Osteoblast (primary cell): Measurements from ENCODE around the gene ERICH6B. TPM values are rescaled to one million over a fixed set of nuclear protein-coding genes. Genes with fewer than 3 reads are reported as not detected.

Source experiments
- DNase-seq: peaks from one replicate; pipeline ENCODE4 v3.0.0; 2011; ENCODE audit warnings: low spot score, mixed read lengths; ENCODE audit not compliant: insufficient read length; ENCODE audit errors: missing footprints
- H2AFZ ChIP-seq: 2 replicates; pipeline ENCODE4 v1.6.0; 2011; ENCODE audit warnings: mild to moderate bottlenecking, low read length
- H3K27ac ChIP-seq: 2 replicates; pipeline ENCODE4 v1.5.1; 2011; ENCODE audit warnings: mild to moderate bottlenecking, low read depth, low read length, moderate library complexity
- H3K27me3 ChIP-seq: 2 replicates; pipeline ENCODE4 v1.6.0; 2012; ENCODE audit warnings: mild to moderate bottlenecking, control low read depth, inconsistent platforms, low read length, moderate library complexity; ENCODE audit not compliant: insufficient read depth
- H3K36me3 ChIP-seq: 2 replicates; pipeline ENCODE4 v1.5.1; 2011; ENCODE audit warnings: mild to moderate bottlenecking, low read length, control low read depth, moderate library complexity; ENCODE audit not compliant: insufficient read depth
- H3K4me1 ChIP-seq: 2 replicates; pipeline ENCODE4 v1.5.1; 2011; ENCODE audit warnings: mild to moderate bottlenecking, low read length, control low read depth, moderate library complexity; ENCODE audit not compliant: insufficient read depth
- H3K4me2 ChIP-seq: 2 replicates; pipeline ENCODE4 v1.6.0; 2011; ENCODE audit warnings: mild to moderate bottlenecking, low read length; ENCODE audit not compliant: insufficient read depth
- H3K4me3 ChIP-seq: fragments of 200-600 bp; sonication (generic); 3 replicates; pipeline ENCODE4 v1.5.1; 2012; ENCODE audit warnings: mild to moderate bottlenecking, low read length, inconsistent platforms; ENCODE audit not compliant: insufficient read depth
- H3K79me2 ChIP-seq: 2 replicates; pipeline ENCODE4 v1.6.0; 2012; ENCODE audit warnings: mild to moderate bottlenecking, low read length, control low read depth, inconsistent platforms; ENCODE audit not compliant: insufficient read depth
- H3K9me3 ChIP-seq: 2 replicates; pipeline ENCODE4 v1.5.1; 2011; ENCODE audit warnings: low read depth, low read length, control low read depth
- H4K20me1 ChIP-seq: 2 replicates; pipeline ENCODE4 v1.6.0; 2012; ENCODE audit warnings: mild to moderate bottlenecking, low read length, control low read depth; ENCODE audit not compliant: insufficient read depth
- small RNA-seq: library from RNA; depleted of rRNA; stranded (forward); fragments of <200 nt; gene quantifications from one replicate; pipeline ENCODE3, GENCODE V24; 2012
- total RNA-seq: library from RNA; depleted of rRNA; stranded (reverse); fragments of >200 nt; gene quantifications from 2 replicates; pipeline ENCODE4 v1.2.3, GENCODE V29; 2012
- TF ChIP-seq, protein P1 (sequence below): IDR thresholded peaks from 2 replicates; pipeline ENCODE4 v1.5.1; 2011; ENCODE audit warnings: mild to moderate bottlenecking, low read depth, low read length, moderate library complexity; ENCODE audit errors: extremely low read depth

Gene ERICH6B
- total RNA-seq, 1 donor: not detected

DNA sequence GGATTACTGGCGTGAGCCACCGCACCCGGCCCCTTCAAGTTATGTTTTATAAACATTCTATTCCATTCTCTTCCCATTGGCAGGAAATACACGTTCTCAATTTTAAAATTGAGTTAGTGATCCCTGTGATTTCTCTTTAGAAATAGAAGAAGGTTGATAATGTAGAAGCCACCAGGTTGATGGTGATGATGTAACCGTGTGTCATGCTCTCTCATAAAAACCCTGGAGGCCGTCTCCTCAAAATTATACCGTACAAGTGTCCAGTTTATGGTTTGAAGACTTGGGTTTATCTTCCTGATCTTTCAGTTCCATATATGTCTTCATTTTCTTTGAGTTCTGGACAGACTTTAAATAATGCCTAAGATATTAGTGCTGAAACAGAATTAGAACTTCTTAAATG is 118.6 kb downstream of the ERICH6B start:
- Histone ChIP-seq H3K9me3 (no peaks in the 10 kb centered on the region), H3K79me2 (peaks cover 9% of the 10 kb centered on the region), H3K27me3 (no peaks in the 10 kb centered on the region), H3K36me3 (peaks cover 40% of the 10 kb centered on the region), H3K4me3 (no peak overlapping the region), H3K27ac (no peak overlapping the region), H2AFZ (no peak overlapping the region), H3K4me1 (peaks cover 27% of the 10 kb centered on the region), H4K20me1 (peaks cover 11% of the 10 kb centered on the region), H3K4me2 (no peak overlapping the region)
- TF ChIP-seq, protein P1, sequence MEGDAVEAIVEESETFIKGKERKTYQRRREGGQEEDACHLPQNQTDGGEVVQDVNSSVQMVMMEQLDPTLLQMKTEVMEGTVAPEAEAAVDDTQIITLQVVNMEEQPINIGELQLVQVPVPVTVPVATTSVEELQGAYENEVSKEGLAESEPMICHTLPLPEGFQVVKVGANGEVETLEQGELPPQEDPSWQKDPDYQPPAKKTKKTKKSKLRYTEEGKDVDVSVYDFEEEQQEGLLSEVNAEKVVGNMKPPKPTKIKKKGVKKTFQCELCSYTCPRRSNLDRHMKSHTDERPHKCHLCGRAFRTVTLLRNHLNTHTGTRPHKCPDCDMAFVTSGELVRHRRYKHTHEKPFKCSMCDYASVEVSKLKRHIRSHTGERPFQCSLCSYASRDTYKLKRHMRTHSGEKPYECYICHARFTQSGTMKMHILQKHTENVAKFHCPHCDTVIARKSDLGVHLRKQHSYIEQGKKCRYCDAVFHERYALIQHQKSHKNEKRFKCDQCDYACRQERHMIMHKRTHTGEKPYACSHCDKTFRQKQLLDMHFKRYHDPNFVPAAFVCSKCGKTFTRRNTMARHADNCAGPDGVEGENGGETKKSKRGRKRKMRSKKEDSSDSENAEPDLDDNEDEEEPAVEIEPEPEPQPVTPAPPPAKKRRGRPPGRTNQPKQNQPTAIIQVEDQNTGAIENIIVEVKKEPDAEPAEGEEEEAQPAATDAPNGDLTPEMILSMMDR: no peak
- no peak for DNase-seq

DNA sequence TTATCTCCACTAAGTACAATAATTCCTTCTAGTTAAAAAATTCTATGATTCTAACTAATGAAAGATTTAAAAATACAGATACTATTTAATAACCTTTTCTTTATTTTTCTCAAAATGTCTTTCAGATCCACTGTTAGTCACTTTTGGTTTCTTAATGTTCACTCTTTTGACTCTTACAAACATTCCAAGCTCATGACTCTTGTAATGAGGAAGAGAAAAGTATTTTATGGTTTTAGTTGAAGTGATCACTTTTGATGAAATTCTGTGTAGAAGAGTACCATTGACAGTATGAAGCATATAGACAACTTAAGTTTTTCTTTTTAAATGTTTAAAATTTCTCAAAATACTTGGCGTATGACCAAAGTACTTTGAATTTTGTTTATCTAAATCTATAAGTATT is 123.0 kb downstream of the ERICH6B start:
- H3K27me3 ChIP-seq: no peaks in the 10 kb centered on the region
- H4K20me1 ChIP-seq: no peaks in the 10 kb centered on the region
- peak overlapping the region; percentile 60 for H3K27ac ChIP-seq
- H3K79me2 ChIP-seq: no peaks in the 10 kb centered on the region
- no peak overlapping the region for H3K4me3 ChIP-seq
- no peak overlapping the region for H2AFZ ChIP-seq
- TF ChIP-seq, protein P1: no peak
- no peaks in the 10 kb centered on the region for H3K9me3 ChIP-seq
- peaks cover 6% of the 10 kb centered on the region for H3K4me1 ChIP-seq
- H3K4me2 ChIP-seq: peak overlapping the region; percentile 37
- DNase-seq: peak; percentile 72
- peaks cover 56% of the 10 kb centered on the region for H3K36me3 ChIP-seq

Small RNA genes lying within 50 kb of the gene (small RNA-seq; reads per million reads assigned to genes)
- gene RNA5SP27 (0.22 reads per million), gene TIMM9P3 (not detected)

Other genes starting within 250 kb of the ERICH6B start
- 11.2 TPM in 2 replicates for gene SLC25A30, start 197.4 kb downstream of the ERICH6B start, total RNA-seq
- 33.3 and 35.5 TPM in 2 replicates for gene COG3, start 150.8 kb downstream of the ERICH6B start, total RNA-seq
- not detected in 2 replicates for gene CBY2, start 86.6 kb upstream of the ERICH6B start, total RNA-seq
- not detected in 2 replicates for gene SIAH3, start 236.0 kb upstream of the ERICH6B start, total RNA-seq